Dendritic cell treated with granulocyte-macrophage colony-stimulating factor and Interleukin-4, amounts not matched to agents 40 ng/mL and 50 ng/mL, for 4 days (primary cell): ENCODE data around the gene POU6F2.

Experiments used
- H3K27ac Mint-ChIP-seq: one replicate; pipeline ENCODE4 v1.8.0; 2022; ENCODE audit warnings: mild to moderate bottlenecking, mixed read lengths
- H3K27me3 Mint-ChIP-seq: one replicate; pipeline ENCODE4 v1.8.0; 2022; ENCODE audit warnings: mild to moderate bottlenecking, mixed read lengths
- H3K36me3 Mint-ChIP-seq: one replicate; pipeline ENCODE4 v1.8.0; 2022; ENCODE audit warnings: low read depth, mixed read lengths
- H3K4me1 Mint-ChIP-seq: one replicate; pipeline ENCODE4 v1.8.0; 2022; ENCODE audit warnings: low read depth, mixed read lengths
- H3K4me3 Mint-ChIP-seq: one replicate; pipeline ENCODE4 v1.8.0; 2022; ENCODE audit warnings: mild to moderate bottlenecking, moderate library complexity, mixed read lengths
- H3K9me3 Mint-ChIP-seq: one replicate; pipeline ENCODE4 v1.8.0; 2022; ENCODE audit warnings: mixed read lengths
- intact Hi-C: fragments of 100-400 bp; cut with micrococcal nuclease; formaldehyde crosslinking; loops from one replicate; pipeline ENCODE4 v1.15.0; 2022

Gene POU6F2

DNA sequence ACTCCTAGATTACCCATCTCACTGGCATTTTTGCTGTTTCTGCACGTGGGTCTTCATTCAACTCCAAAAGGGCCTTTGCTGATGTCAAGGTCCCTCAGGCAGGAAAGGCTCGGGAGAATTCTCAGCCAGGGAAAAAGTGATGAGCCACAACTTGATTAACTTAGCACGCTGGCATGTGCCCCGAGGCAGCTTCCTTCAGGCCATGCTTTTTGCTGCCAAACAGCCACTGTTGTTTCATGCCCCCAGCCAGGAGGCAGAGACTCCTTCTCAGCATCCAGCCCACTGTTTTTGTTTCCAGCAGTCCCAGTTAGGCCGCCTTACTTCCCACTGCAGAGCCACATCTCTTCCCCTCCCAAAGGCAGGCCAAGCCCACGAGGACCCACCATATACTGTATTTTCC lies 322.0 kb downstream of the POU6F2 start:
- Mint-ChIP-seq H3K9me3 (no peaks in the 10 kb centered on the region), H3K27me3 (no peaks in the 10 kb centered on the region), H3K27ac (no peak overlapping the region), H3K36me3 (no peaks in the 10 kb centered on the region), H3K4me3 (no peak overlapping the region), H3K4me1 (no peaks in the 10 kb centered on the region)
- intact Hi-C loops: no loop called here

- Mint-ChIP-seq H3K27me3 (no peaks in the 10 kb centered on the region), H3K27ac (no peak overlapping the region), H3K4me3 (no peak overlapping the region), H3K4me1 (no peaks in the 10 kb centered on the region), H3K9me3 (no peaks in the 10 kb centered on the region), H3K36me3 (no peaks in the 10 kb centered on the region)
- intact Hi-C loops: no loop called here
Measured at GRCh38 chr7:39300276-39300675, 322.6 kb downstream of the POU6F2 start.

- intact Hi-C loops: no loop called here
- Mint-ChIP-seq H3K4me3 (no peak overlapping the region), H3K4me1 (no peaks in the 10 kb centered on the region), H3K27ac (no peak overlapping the region), H3K9me3 (no peaks in the 10 kb centered on the region), H3K27me3 (no peaks in the 10 kb centered on the region), H3K36me3 (no peaks in the 10 kb centered on the region)
Measured at GRCh38 chr7:39301543-39301942, 323.8 kb downstream of the POU6F2 start.

- H3K36me3 Mint-ChIP-seq: no peaks in the 10 kb centered on the region
- H3K27ac Mint-ChIP-seq: no peak overlapping the region
- intact Hi-C loops: no loop called here
- no peak overlapping the region for H3K4me3 Mint-ChIP-seq
- H3K9me3 Mint-ChIP-seq: no peaks in the 10 kb centered on the region
- H3K4me1 Mint-ChIP-seq: no peaks in the 10 kb centered on the region
- H3K27me3 Mint-ChIP-seq: no peaks in the 10 kb centered on the region
Measured at GRCh38 chr7:39304178-39304577, 326.5 kb downstream of the POU6F2 start.

DNA sequence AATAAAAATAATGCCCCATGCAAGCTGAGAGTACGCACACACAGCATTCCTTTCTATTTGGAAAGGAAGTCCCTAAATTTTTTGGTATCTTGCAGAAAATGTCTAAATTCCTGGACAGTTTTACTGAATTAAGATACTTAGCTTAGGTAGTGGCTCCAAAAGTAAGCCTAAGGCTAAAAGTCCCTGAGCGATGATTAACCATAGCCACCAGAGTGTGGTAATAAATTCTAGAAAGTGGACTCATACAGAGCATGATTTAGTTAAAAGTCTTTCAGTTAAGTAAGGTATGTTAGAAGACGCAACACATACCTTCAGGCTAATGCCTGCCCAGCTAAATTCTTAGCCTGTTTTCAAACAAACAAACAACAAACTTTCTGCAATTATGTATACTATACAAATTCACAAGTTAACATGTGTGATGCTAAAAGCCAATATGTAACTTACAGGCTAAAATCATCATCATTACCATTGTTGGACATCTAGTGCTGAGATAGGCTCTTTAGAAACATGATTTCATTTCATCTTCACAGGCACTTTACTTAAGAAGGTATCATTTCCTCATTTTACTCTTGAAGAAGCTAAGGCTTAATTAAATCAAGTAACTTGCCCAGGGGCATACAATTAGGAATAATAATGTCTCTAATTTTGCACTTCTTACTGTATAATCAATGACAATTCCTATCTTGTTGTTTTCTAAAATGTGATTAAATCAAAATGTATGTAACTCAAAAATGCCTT lies 327.1 kb downstream of the POU6F2 start:
- no peak overlapping the region for H3K27ac Mint-ChIP-seq
- no peaks in the 10 kb centered on the region for H3K36me3 Mint-ChIP-seq
- no peaks in the 10 kb centered on the region for H3K4me1 Mint-ChIP-seq
- H3K4me3 Mint-ChIP-seq: no peak overlapping the region
- no peaks in the 10 kb centered on the region for H3K9me3 Mint-ChIP-seq
- intact Hi-C loops: no loop called here
- no peaks in the 10 kb centered on the region for H3K27me3 Mint-ChIP-seq

- Mint-ChIP-seq H3K36me3 (no peaks in the 10 kb centered on the region), H3K4me3 (no peak overlapping the region), H3K4me1 (no peaks in the 10 kb centered on the region), H3K9me3 (no peaks in the 10 kb centered on the region), H3K27me3 (no peaks in the 10 kb centered on the region), H3K27ac (no peak overlapping the region)
- intact Hi-C loops: no loop called here
Measured at GRCh38 chr7:39306016-39306570, 328.4 kb downstream of the POU6F2 start.

- Mint-ChIP-seq H3K27ac (no peak overlapping the region), H3K27me3 (peaks cover 1% of the 10 kb centered on the region), H3K36me3 (no peaks in the 10 kb centered on the region), H3K4me1 (no peaks in the 10 kb centered on the region), H3K9me3 (no peaks in the 10 kb centered on the region), H3K4me3 (no peak overlapping the region)
- intact Hi-C loops: no loop called here
Measured at GRCh38 chr7:39310699-39311098, 333.0 kb downstream of the POU6F2 start.

DNA sequence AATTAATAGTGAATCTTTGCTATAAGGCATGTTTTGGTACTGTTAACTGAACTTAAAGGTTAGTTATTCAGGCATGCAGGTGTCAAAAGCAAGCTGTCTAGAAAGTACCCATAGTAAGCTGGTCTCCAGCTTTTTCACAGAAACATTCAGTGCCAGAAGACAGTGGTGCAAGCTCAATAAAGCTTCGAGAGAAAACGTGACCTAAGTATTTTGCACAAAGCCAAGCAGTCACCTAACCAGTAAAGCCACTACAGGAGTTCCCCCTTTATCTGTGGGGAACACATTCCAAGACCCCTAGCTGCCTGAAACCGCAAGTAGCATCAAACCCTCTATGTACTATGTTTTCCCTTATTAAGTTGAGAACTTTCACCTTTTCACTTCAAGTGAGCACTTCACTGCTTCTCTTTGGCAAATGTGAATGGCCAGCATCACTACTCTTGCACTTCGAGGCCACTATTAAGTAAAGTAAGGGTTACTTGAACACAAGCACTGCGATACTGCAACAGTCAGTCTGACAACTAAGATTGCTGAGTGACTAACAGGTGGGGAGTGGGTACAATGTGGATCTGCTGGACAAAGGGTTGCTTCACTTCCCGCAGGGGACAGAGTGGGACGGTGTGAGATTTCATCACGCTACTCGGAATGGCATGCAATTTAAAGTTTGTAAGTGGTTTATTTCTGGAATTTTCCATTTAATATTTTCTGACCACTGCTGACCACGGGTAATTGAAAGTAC lies 334.7 kb downstream of the POU6F2 start:
- peaks cover 1% of the 10 kb centered on the region for H3K27me3 Mint-ChIP-seq
- H3K27ac Mint-ChIP-seq: no peak overlapping the region
- H3K4me3 Mint-ChIP-seq: no peak overlapping the region
- H3K4me1 Mint-ChIP-seq: no peaks in the 10 kb centered on the region
- no peaks in the 10 kb centered on the region for H3K9me3 Mint-ChIP-seq
- H3K36me3 Mint-ChIP-seq: no peaks in the 10 kb centered on the region
- intact Hi-C loops: no loop called here

GRCh38 chr7:39313376-39313775 lies 335.7 kb downstream of the POU6F2 start:
- Mint-ChIP-seq H3K4me3 (no peak overlapping the region), H3K27ac (no peak overlapping the region), H3K36me3 (no peaks in the 10 kb centered on the region), H3K9me3 (no peaks in the 10 kb centered on the region), H3K27me3 (peaks cover 1% of the 10 kb centered on the region), H3K4me1 (no peaks in the 10 kb centered on the region)
- intact Hi-C loops: no loop called here

DNA sequence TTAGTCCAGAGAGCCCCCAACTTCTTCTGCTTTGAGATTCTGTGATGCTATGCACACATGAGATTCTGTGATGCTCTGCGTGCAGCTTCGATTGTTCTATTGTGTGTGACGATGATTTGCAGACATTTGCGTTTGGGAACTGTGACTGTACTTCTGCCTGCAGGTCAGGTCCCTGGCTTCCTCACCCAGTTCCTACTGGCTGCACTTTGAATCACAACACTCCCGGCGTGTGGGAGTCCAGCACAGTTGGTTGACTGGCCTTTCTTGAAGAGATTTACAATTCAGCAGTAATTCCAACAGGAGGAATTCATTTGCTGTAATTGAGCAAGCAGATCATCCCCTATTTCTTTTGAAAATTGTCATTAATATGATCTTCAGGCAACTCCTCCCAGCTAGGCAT lies 336.3 kb downstream of the POU6F2 start:
- H3K9me3 Mint-ChIP-seq: no peaks in the 10 kb centered on the region
- H3K4me3 Mint-ChIP-seq: no peak overlapping the region
- no peaks in the 10 kb centered on the region for H3K36me3 Mint-ChIP-seq
- intact Hi-C loops: no loop called here
- no peaks in the 10 kb centered on the region for H3K4me1 Mint-ChIP-seq
- peaks cover 1% of the 10 kb centered on the region for H3K27me3 Mint-ChIP-seq
- no peak overlapping the region for H3K27ac Mint-ChIP-seq

- no peaks in the 10 kb centered on the region for H3K4me1 Mint-ChIP-seq
- H3K4me3 Mint-ChIP-seq: no peak overlapping the region
- intact Hi-C loops: no loop called here
- no peak overlapping the region for H3K27ac Mint-ChIP-seq
- peaks cover 1% of the 10 kb centered on the region for H3K27me3 Mint-ChIP-seq
- H3K36me3 Mint-ChIP-seq: no peaks in the 10 kb centered on the region
- no peaks in the 10 kb centered on the region for H3K9me3 Mint-ChIP-seq
Measured at GRCh38 chr7:39317107-39317506, 339.4 kb downstream of the POU6F2 start.

DNA sequence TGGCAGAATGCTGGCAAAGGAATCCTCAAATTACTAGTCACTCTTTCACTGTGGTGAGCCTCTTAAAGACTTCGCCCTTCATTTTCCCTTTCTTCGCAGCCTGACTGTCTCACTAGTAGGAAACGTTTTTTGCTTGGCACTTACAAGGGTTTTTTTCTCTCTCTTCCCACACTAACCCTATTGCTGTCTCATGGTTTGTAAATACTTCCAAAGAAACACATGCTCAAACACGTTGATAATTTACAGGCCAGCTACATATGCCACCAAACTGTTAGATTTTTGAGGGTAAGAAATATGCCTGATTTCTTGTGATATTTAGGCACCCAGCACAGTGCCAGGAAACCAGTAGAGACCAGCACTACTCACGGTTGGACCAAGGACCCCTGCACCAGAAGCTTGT lies 340.2 kb downstream of the POU6F2 start:
- intact Hi-C loops: no loop called here
- no peak overlapping the region for H3K27ac Mint-ChIP-seq
- H3K36me3 Mint-ChIP-seq: no peaks in the 10 kb centered on the region
- no peaks in the 10 kb centered on the region for H3K4me1 Mint-ChIP-seq
- no peak overlapping the region for H3K4me3 Mint-ChIP-seq
- H3K27me3 Mint-ChIP-seq: peaks cover 1% of the 10 kb centered on the region
- H3K9me3 Mint-ChIP-seq: no peaks in the 10 kb centered on the region

DNA sequence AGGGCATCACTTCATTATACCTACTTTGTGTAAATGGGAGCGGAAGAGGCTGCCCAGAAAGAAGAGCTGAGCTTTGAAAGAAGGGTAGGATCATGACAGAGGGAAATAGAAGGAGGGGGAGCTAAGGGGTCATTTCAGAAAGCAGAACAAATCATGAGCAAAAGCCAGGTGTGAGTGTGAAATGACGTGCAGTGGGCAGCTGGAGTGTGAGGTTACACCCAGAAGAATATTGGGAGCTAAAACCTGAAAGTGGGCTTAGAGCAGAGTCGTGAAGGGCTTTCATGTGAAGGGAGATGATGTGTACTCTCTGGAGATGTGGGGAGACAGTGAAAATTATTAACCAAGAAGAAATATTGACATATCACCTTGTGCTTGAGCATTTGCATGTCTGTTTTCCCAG lies 343.5 kb downstream of the POU6F2 start:
- Mint-ChIP-seq H3K4me3 (no peak overlapping the region), H3K36me3 (no peaks in the 10 kb centered on the region), H3K27ac (no peak overlapping the region), H3K4me1 (no peaks in the 10 kb centered on the region), H3K27me3 (no peaks in the 10 kb centered on the region), H3K9me3 (no peaks in the 10 kb centered on the region)
- intact Hi-C loops: no loop called here

GRCh38 chr7:39321909-39322498 lies 344.3 kb downstream of the POU6F2 start:
- Mint-ChIP-seq H3K27me3 (no peaks in the 10 kb centered on the region), H3K9me3 (no peaks in the 10 kb centered on the region), H3K36me3 (no peaks in the 10 kb centered on the region), H3K27ac (no peak overlapping the region), H3K4me3 (no peak overlapping the region), H3K4me1 (no peaks in the 10 kb centered on the region)
- intact Hi-C loops: no loop called here
